ENCODE measurements around the gene MEOX1. TPM values are rescaled to one million over a fixed set of nuclear protein-coding genes. Genes with fewer than 3 reads are reported as not detected.
A peak's percentile ranks its signal among the peaks of the same experiment; 100 is the strongest.

Gene MEOX1
- total and polyA plus RNA-seq, 2 of the 4 experiments (the other 2 are of a cell fraction) = 0.48 to 0.72 TPM

GRCh38 chr17:43652124-43652480, 9.6 kb downstream of the MEOX1 start:
- Histone ChIP-seq H3K18ac (ENCODE audit: low read depth, low read length) (no peak overlapping the region), H2BK15ac (ENCODE audit: low read depth, low read length) (no peak overlapping the region), H2BK5ac (ENCODE audit: low read depth, low read length, poor library complexity, severe bottlenecking) (no peak overlapping the region), H3K23ac (ENCODE audit: low read depth, low read length) (no peak overlapping the region), H3K4me2 (ENCODE audit: low read depth, low read length) (no peak overlapping the region), H3K14ac (replicated peaks; ENCODE audit: low read depth, low read length) (no peak overlapping the region), H3K79me1 (ENCODE audit: low read depth in 1 of 2, low read length in 2 of 2) (no peaks in the 10 kb centered on the region), H3K9ac (ENCODE audit: low read depth, low read length) (no peak overlapping the region), H3K4me3 (ENCODE audit: insufficient read depth, low read depth, low read length) (no peak overlapping the region), H3K9me1 (ENCODE audit: insufficient read depth, low read length) (no peaks in the 10 kb centered on the region; the same call in 1 of the 2 replicates), H3K36me3 (ENCODE audit: control insufficient read depth, insufficient read depth, low read length) (no peaks in the 10 kb centered on the region), H2AFZ (replicated peaks; ENCODE audit: low read length, poor library complexity) (peak overlapping the region; percentile 26), H3K56ac (ENCODE audit: extremely low read depth, insufficient read depth, low read length) (no peak overlapping the region), H3K4ac (ENCODE audit: low read depth, low read length) (no peak overlapping the region), H4K5ac (ENCODE audit: low read depth, low read length) (no peak overlapping the region), H3K4me1 (ENCODE audit: control insufficient read depth, insufficient read depth, low read length) (no peaks in the 10 kb centered on the region), H2AK5ac (ENCODE audit: low read depth, low read length) (no peak overlapping the region), H3K9me3 (ENCODE audit: control insufficient read depth, insufficient read depth, low read length) (no peaks in the 10 kb centered on the region), H3K27me3 (ENCODE audit: control insufficient read depth, insufficient read depth, low read length) (peaks cover 20% of the 10 kb centered on the region), H4K91ac (ENCODE audit: insufficient read depth, low read depth, low read length) (no peak overlapping the region), H3K27ac (ENCODE audit: insufficient read depth, low read length) (no peak overlapping the region), H2BK20ac (ENCODE audit: low read depth, low read length) (no peak overlapping the region), H2AK9ac (replicated peaks; ENCODE audit: low read depth, low read length, poor library complexity) (no peak overlapping the region), H4K20me1 (ENCODE audit: insufficient read depth, low read length) (no peaks in the 10 kb centered on the region), H2BK120ac (ENCODE audit: low read depth, low read length) (no peak overlapping the region), H4K8ac (ENCODE audit: low read depth in 2 of 2, low read length in 2 of 2) (no peak overlapping the region)
- in situ Hi-C loops (cut with MboI; ENCODE audit: low sequenced_read_pairs) = no loop called here
- no TSS peak for BruUV-seq (replicated peaks)
- dilution Hi-C loops (cut with HindIII; ENCODE audit: low sequenced_read_pairs, unreplicated experiment) = no loop called here
- 67% methylated on average over 2 of the region's 6 CpGs; no CpG with 5 or more reads in 1 of the 2 experiments for WGBS, 2 experiments (ENCODE audit: extremely low coverage in 2 of 2, insufficient read length in 1 of 2)
- POLR2A ChIA-PET (ENCODE audit: unreplicated experiment) = no interaction called here
- DNase-seq = no peak
- CTCF ChIA-PET = interaction anchor here (0.5 to 1.2 kb wide), 2 partner anchors 21 to 114 kb away, joined by 4 read pairs; no protein-coding TSS in a partner anchor
- intact Hi-C loops (cut with micrococcal nuclease) = no loop called here
- no peak for TF ChIP-seq FOS (IDR thresholded peaks at IDR 0.05; ENCODE audit: low read depth, low read length)
- no peak for TF ChIP-seq RFX5 (IDR thresholded peaks at IDR 0.05; ENCODE audit: low read depth, low read length)
- TF ChIP-seq MAZ (IDR thresholded peaks at IDR 0.05; ENCODE audit: borderline replicate concordance, low read depth, low read length) = no peak
- no peak for TF ChIP-seq CHD1 (IDR thresholded peaks at IDR 0.05; ENCODE audit: low read depth, low read length)
- no peak for TF ChIP-seq BHLHE40 (IDR thresholded peaks at IDR 0.05; ENCODE audit: low read depth, low read length)
- no peak for TF ChIP-seq MXI1 (IDR thresholded peaks at IDR 0.05; ENCODE audit: borderline replicate concordance, low read depth, low read length)
- no peak for TF ChIP-seq USF2 (IDR thresholded peaks at IDR 0.05; ENCODE audit: low read depth, low read length)
- no peak for TF ChIP-seq RCOR1 (IDR thresholded peaks at IDR 0.05; ENCODE audit: insufficient replicate concordance, low read length)
- TF ChIP-seq MAFK (IDR thresholded peaks at IDR 0.05; ENCODE audit: low read depth, low read length) = no peak
- no peak for TF ChIP-seq POLR2A (IDR thresholded peaks at IDR 0.05; ENCODE audit: low read depth, low read length)
- TF ChIP-seq NFE2L2 (IDR thresholded peaks at IDR 0.05; ENCODE audit: low read depth, low read length) = no peak
- TF ChIP-seq SMC3 (IDR thresholded peaks at IDR 0.05; ENCODE audit: low read depth, low read length) = no peak
- ATAC-seq (ENCODE audit: low read depth) = no peak

All from IMR-90 (cell line).